Loucy (cell line): ENCODE data around the gene NAP1L1.

ENCODE experiments used
- H2AFZ ChIP-seq: fragments of 200-600 bp; sonication (generic); 2 replicates; pipeline ENCODE4 v1.6.0; 2016; ENCODE audit warnings: antibody characterized with exemption, mild to moderate bottlenecking, low read length, moderate library complexity
- H3F3A ChIP-seq: fragments of 200-600 bp; 2 replicates; pipeline ENCODE4 v1.6.0; 2016; ENCODE audit warnings: antibody characterized with exemption, low read depth, mild to moderate bottlenecking
- H3K27me3 ChIP-seq: fragments of 200-600 bp; sonication (generic); 2 replicates; pipeline ENCODE4 v1.6.1; 2014; ENCODE audit warnings: low read length, mild to moderate bottlenecking; ENCODE audit not compliant: insufficient read depth, poor library complexity, severe bottlenecking
- H3K36me3 ChIP-seq: fragments of 200-600 bp; sonication (generic); 2 replicates; pipeline ENCODE4 v1.6.1; 2016; ENCODE audit warnings: low read length; ENCODE audit not compliant: insufficient read depth
- H3K4me1 ChIP-seq: fragments of 200-600 bp; sonication (generic); 2 replicates; pipeline ENCODE4 v1.5.1; 2014; ENCODE audit warnings: low read length, mild to moderate bottlenecking; ENCODE audit not compliant: insufficient read depth, poor library complexity, severe bottlenecking
- H3K4me2 ChIP-seq: fragments of 200-600 bp; sonication (generic); 2 replicates; pipeline ENCODE4 v1.6.0; 2014; ENCODE audit warnings: antibody characterized with exemption, low read length, low read depth, mild to moderate bottlenecking; ENCODE audit not compliant: poor library complexity, severe bottlenecking
- H3K4me3 ChIP-seq: fragments of 200-600 bp; sonication (generic); 2 replicates; pipeline ENCODE4 v1.5.1; 2014; ENCODE audit warnings: low read length, mild to moderate bottlenecking, mixed read lengths; ENCODE audit not compliant: poor library complexity, severe bottlenecking
- H3K79me2 ChIP-seq: fragments of 200-600 bp; sonication (generic); 2 replicates; pipeline ENCODE4 v1.6.1; 2014; ENCODE audit warnings: low read length; ENCODE audit not compliant: insufficient read depth
- H3K9ac ChIP-seq: fragments of 200-600 bp; sonication (generic); 2 replicates; pipeline ENCODE4 v1.6.0; 2014; ENCODE audit warnings: mild to moderate bottlenecking, low read depth, low read length, moderate library complexity; ENCODE audit not compliant: poor library complexity, severe bottlenecking
- H3K9me2 ChIP-seq: fragments of 200-600 bp; sonication (generic); replicated peaks from 2 replicates; pipeline ENCODE4 v1.6.1; 2016; ENCODE audit warnings: low read depth, low read length, mixed read lengths
- H3K9me3 ChIP-seq: fragments of 200-600 bp; sonication (generic); 2 replicates; pipeline ENCODE4 v1.6.1; 2014; ENCODE audit warnings: mild to moderate bottlenecking, antibody characterized with exemption, low read length, low read depth; ENCODE audit not compliant: insufficient read depth
- H4K20me1 ChIP-seq: fragments of 200-600 bp; sonication (generic); 2 replicates; pipeline ENCODE4 v1.6.0; 2014; ENCODE audit warnings: antibody characterized with exemption, low read length, mild to moderate bottlenecking; ENCODE audit not compliant: insufficient read depth, poor library complexity, severe bottlenecking
- CTCF ChIP-seq: fragments of 200-600 bp; sonication (generic); conservative IDR thresholded peaks from 2 replicates; pipeline ENCODE4 v1.5.1; 2014; ENCODE audit warnings: mild to moderate bottlenecking, antibody characterized with exemption, low read length
- EZH2phosphoT487 ChIP-seq: fragments of 200-600 bp; IDR thresholded peaks from 2 replicates; pipeline ENCODE4 v1.6.1; 2018; ENCODE audit warnings: antibody characterized with exemption, mild to moderate bottlenecking, moderate library complexity, borderline replicate concordance

Gene NAP1L1

GRCh38 chr12:76029982-76030340, 54.5 kb downstream of the NAP1L1 start:
- Histone ChIP-seq H3K9me3 (no peaks in the 10 kb centered on the region), H3K9me2 (no peaks in the 10 kb centered on the region), H2AFZ (no peak overlapping the region), H3K79me2 (peaks cover 7% of the 10 kb centered on the region; the same call in 1 of the 2 replicates), H3K4me1 (peaks cover 26% of the 10 kb centered on the region), H3K27me3 (no peaks in the 10 kb centered on the region), H3F3A (peaks cover 7% of the 10 kb centered on the region; the same call in 1 of the 2 replicates), H3K4me3 (peak overlapping the region; percentile 80), H3K36me3 (no peaks in the 10 kb centered on the region), H4K20me1 (no peaks in the 10 kb centered on the region), H3K4me2 (peak overlapping the region; percentile 90), H3K9ac (peak overlapping the region; percentile 81)
- TF ChIP-seq EZH2phosphoT487 (no peak), CTCF (no peak)

- Histone ChIP-seq H2AFZ (no peak overlapping the region), H3K27me3 (no peaks in the 10 kb centered on the region), H3K79me2 (peaks cover 7% of the 10 kb centered on the region; the same call in 1 of the 2 replicates), H3K9ac (peak overlapping the region; percentile 4), H3K9me2 (no peaks in the 10 kb centered on the region), H3K4me2 (peak overlapping the region; percentile 65), H3K4me1 (peaks cover 31% of the 10 kb centered on the region), H3K4me3 (peak overlapping the region; percentile 80), H4K20me1 (no peaks in the 10 kb centered on the region), H3F3A (peaks cover 7% of the 10 kb centered on the region; the same call in 1 of the 2 replicates), H3K9me3 (no peaks in the 10 kb centered on the region), H3K36me3 (no peaks in the 10 kb centered on the region)
- no peak for TF ChIP-seq CTCF
- TF ChIP-seq EZH2phosphoT487, result no peak
Observed at GRCh38 chr12:76028571-76029277, 55.8 kb downstream of the NAP1L1 start.

- TF ChIP-seq EZH2phosphoT487 (no peak), CTCF (no peak)
- H3K9ac ChIP-seq, result no peak overlapping the region
- H3K4me3 ChIP-seq, result no peak overlapping the region
Observed at GRCh38 chr12:76026643-76027063, 57.8 kb downstream of the NAP1L1 start.

More at GRCh38 chr12:76026643-76027063, 57.8 kb downstream of the NAP1L1 start:
- no peaks in the 10 kb centered on the region for H3K9me2 ChIP-seq
- H3K27me3 ChIP-seq, result no peaks in the 10 kb centered on the region
- no peaks in the 10 kb centered on the region for H4K20me1 ChIP-seq
- no peaks in the 10 kb centered on the region for H3F3A ChIP-seq
- H2AFZ ChIP-seq, result no peak overlapping the region
- peaks cover 7% of the 10 kb centered on the region; the same call in 1 of the 2 replicates for H3K79me2 ChIP-seq
- H3K9me3 ChIP-seq, result no peaks in the 10 kb centered on the region
- H3K36me3 ChIP-seq, result no peaks in the 10 kb centered on the region
- H3K4me2 ChIP-seq, result no peak overlapping the region
- H3K4me1 ChIP-seq, result peaks cover 32% of the 10 kb centered on the region
